Smooth muscle cell (in vitro differentiated cells): ENCODE data around the gene TFG. TPM values are rescaled to one million over a fixed set of nuclear protein-coding genes. Genes with fewer than 3 reads are reported as not detected.

ENCODE experiments used
- DNase-seq: peaks from one replicate; lab custom pipeline; 2025; ENCODE audit not compliant: unreplicated experiment; lab: John Stamatoyannopoulos, UW
- H2AFZ ChIP-seq: fragments of 200-600 bp; sonication (generic); 2 replicates; pipeline ENCODE4 v1.6.0; 2016; ENCODE audit warnings: antibody characterized with exemption, low read depth, mild to moderate bottlenecking
- H3F3A ChIP-seq: fragments of 200-600 bp; sonication (generic); 2 replicates; pipeline ENCODE4 v1.6.0; 2017; ENCODE audit warnings: antibody characterized with exemption, low read depth
- H3K27ac ChIP-seq: fragments of 200-600 bp; sonication (generic); 2 replicates; pipeline ENCODE4 v1.5.1; 2016; ENCODE audit warnings: low read depth, mild to moderate bottlenecking
- H3K27me3 ChIP-seq: fragments of 200-600 bp; sonication (generic); 2 replicates; pipeline ENCODE4 v1.6.1; 2016; ENCODE audit warnings: low read depth, mild to moderate bottlenecking
- H3K36me3 ChIP-seq: fragments of 200-600 bp; sonication (generic); 2 replicates; pipeline ENCODE4 v1.5.1; 2016; ENCODE audit warnings: low read depth
- H3K4me1 ChIP-seq: fragments of 200-600 bp; sonication (generic); 2 replicates; pipeline ENCODE4 v1.5.1; 2016; ENCODE audit warnings: low read depth
- H3K4me2 ChIP-seq: fragments of 200-600 bp; sonication (generic); 2 replicates; pipeline ENCODE4 v1.6.0; 2016; ENCODE audit warnings: mild to moderate bottlenecking
- H3K4me3 ChIP-seq: fragments of 200-600 bp; sonication (generic); 2 replicates; pipeline ENCODE4 v1.5.1; 2016; ENCODE audit warnings: mild to moderate bottlenecking
- H3K79me2 ChIP-seq: fragments of 200-600 bp; sonication (generic); 2 replicates; pipeline ENCODE4 v1.6.0; 2016; ENCODE audit warnings: low read depth, mild to moderate bottlenecking
- H3K9ac ChIP-seq: fragments of 200-600 bp; sonication (generic); 2 replicates; pipeline ENCODE4 v1.6.0; 2016; ENCODE audit warnings: low read depth
- H3K9me3 ChIP-seq: fragments of 200-600 bp; sonication (generic); replicated peaks from 2 replicates; pipeline ENCODE4 v1.5.1; 2016; ENCODE audit warnings: low read depth
- H4K20me1 ChIP-seq: fragments of 200-600 bp; sonication (generic); 2 replicates; pipeline ENCODE4 v1.6.0; 2016; ENCODE audit warnings: low read depth
- CTCF ChIP-seq: fragments of 200-600 bp; sonication (generic); IDR thresholded peaks from 2 replicates; pipeline ENCODE4 v1.5.1; 2017; ENCODE audit warnings: borderline replicate concordance, mild to moderate bottlenecking, antibody characterized with exemption; ENCODE audit not compliant: insufficient read depth, poor library complexity, severe bottlenecking
- WGBS: methylation state at CpG from one replicate; pipeline ENCODE4 v1.1.7; 2016; ENCODE audit warnings: low lambda C conversion rate; 5-methylcytosine and 5-hydroxymethylcytosine counted together
- polyA plus RNA-seq: library from polyadenylated mRNA; unstranded; fragments of >200 nt; fragmentation: Nextera tagmentation; extraction: Ambion mirVana; gene quantifications from 2 replicates; pipeline ENCODE4 v1.2.1, GENCODE V29; 2016
- total RNA-seq: library from RNA; depleted of rRNA; stranded (reverse); fragments of >200 nt; gene quantifications from 2 replicates; pipeline ENCODE4 v1.2.3, GENCODE V29; 2014

Gene TFG
- total and polyA plus RNA-seq, 2 experiments from 2014 or later = 205 to 246 TPM

- WGBS = 64% methylated on average over 3 of the region's 3 CpGs
- H3K4me2 ChIP-seq = no peak overlapping the region
- no peak overlapping the region for H2AFZ ChIP-seq
- no peaks in the 10 kb centered on the region for H3K27me3 ChIP-seq
- H3K9me3 ChIP-seq = no peaks in the 10 kb centered on the region
- no peak overlapping the region for H3K9ac ChIP-seq
- no peaks in the 10 kb centered on the region for H4K20me1 ChIP-seq
- no peaks in the 10 kb centered on the region for H3K4me1 ChIP-seq
- H3K4me3 ChIP-seq = no peak overlapping the region
- H3F3A ChIP-seq = no peaks in the 10 kb centered on the region
- no peak for DNase-seq
- TF ChIP-seq CTCF = no peak
- H3K27ac ChIP-seq = no peak overlapping the region
- H3K79me2 ChIP-seq = no peaks in the 10 kb centered on the region
- no peaks in the 10 kb centered on the region for H3K36me3 ChIP-seq
Observed at GRCh38 chr3:100782906-100783305, 73.6 kb downstream of the TFG start.

GRCh38 chr3:100783619-100784018 is 74.3 kb downstream of the TFG start:
- Histone ChIP-seq H3K9me3 (no peaks in the 10 kb centered on the region), H4K20me1 (no peaks in the 10 kb centered on the region), H3K4me2 (no peak overlapping the region), H3F3A (no peaks in the 10 kb centered on the region), H3K4me1 (no peaks in the 10 kb centered on the region), H3K27ac (no peak overlapping the region), H3K4me3 (no peak overlapping the region), H3K79me2 (no peaks in the 10 kb centered on the region), H3K9ac (no peak overlapping the region), H2AFZ (no peak overlapping the region), H3K27me3 (no peaks in the 10 kb centered on the region), H3K36me3 (no peaks in the 10 kb centered on the region)
- DNase-seq = no peak
- 85% methylated on average over 3 of the region's 3 CpGs for WGBS
- no peak for TF ChIP-seq CTCF

- no peak for DNase-seq
- no peak overlapping the region for H2AFZ ChIP-seq
- H3F3A ChIP-seq = no peaks in the 10 kb centered on the region
- no peaks in the 10 kb centered on the region for H3K4me1 ChIP-seq
- H3K9me3 ChIP-seq = no peaks in the 10 kb centered on the region
- no peak overlapping the region for H3K4me2 ChIP-seq
- 91% methylated on average over 2 of the region's 2 CpGs for WGBS
- H3K36me3 ChIP-seq = no peaks in the 10 kb centered on the region
- H3K27me3 ChIP-seq = no peaks in the 10 kb centered on the region
- H4K20me1 ChIP-seq = no peaks in the 10 kb centered on the region
- no peak overlapping the region for H3K4me3 ChIP-seq
- no peaks in the 10 kb centered on the region for H3K79me2 ChIP-seq
- TF ChIP-seq CTCF = no peak
- no peak overlapping the region for H3K9ac ChIP-seq
- no peak overlapping the region for H3K27ac ChIP-seq
Observed at GRCh38 chr3:100789579-100789978, 80.3 kb downstream of the TFG start.

- H3K9ac ChIP-seq = no peak overlapping the region
- no peak for DNase-seq
- no peaks in the 10 kb centered on the region for H4K20me1 ChIP-seq
- H3F3A ChIP-seq = no peaks in the 10 kb centered on the region
- H3K9me3 ChIP-seq = no peaks in the 10 kb centered on the region
- H3K79me2 ChIP-seq = no peaks in the 10 kb centered on the region
- no peaks in the 10 kb centered on the region for H3K27me3 ChIP-seq
- 17% methylated on average over 2 of the region's 2 CpGs for WGBS
- H3K4me3 ChIP-seq = no peak overlapping the region
- no peaks in the 10 kb centered on the region for H3K4me1 ChIP-seq
- peak; percentile 14 for TF ChIP-seq CTCF
- H3K36me3 ChIP-seq = no peaks in the 10 kb centered on the region
- peak overlapping the region; percentile 82 for H2AFZ ChIP-seq
- peak overlapping the region; percentile 76 for H3K4me2 ChIP-seq
- H3K27ac ChIP-seq = no peak overlapping the region
Observed at GRCh38 chr3:100796556-100796955, 87.3 kb downstream of the TFG start.
